K562 (cell line): Measurements from ENCODE around the gene TAF4. TPM values are rescaled to one million over a fixed set of nuclear protein-coding genes. Genes with fewer than 3 reads are reported as not detected.

Source experiments
- ATAC-seq: fragments of 200-7000 bp; cut with Tn5 transposase; 3 replicates; pipeline ENCODE4 v1.9.1; 2020; ENCODE audit warnings: moderate library complexity
- BruUV-seq: library from RNA; stranded (reverse); fragments of 400-500 nt; replicated peaks from 2 replicates; lab custom pipeline; 2021; lab: Mats Ljungman, UMichigan
- CTCF ChIA-PET: fragments of 300-600 bp; formaldehyde crosslinking; extraction: SDS; loops from one replicate; lab custom pipeline; 2021; ENCODE audit warnings: low intra/inter-chr PET ratio; lab: Yijun Ruan, JAX
- POLR2A ChIA-PET: fragments of 300-600, 350-650 bp; sonication (Branson Sonifier 250); formaldehyde crosslinking; extraction: SDS; loops from one replicate; lab custom pipeline; 2021; ENCODE audit warnings: antibody characterized with exemption, inconsistent platforms; lab: Yijun Ruan, JAX
- DNase-seq, 4 experiments: peaks; one replicate each; pipeline versions ENCODE4 v3.0.0 to v3.0.0-alpha.2; 2011 to 2018; ENCODE audit warnings: low spot score in 3 of 4, mixed read lengths in 3 of 4; ENCODE audit errors: extremely low read depth in 1 of 4
- FAIRE-seq: peaks from 2 replicates; lab custom pipeline; 2011; peaks lifted over from hg19 to GRCh38; lab: Jason Lieb, UNC
- H2AFZ ChIP-seq: 2 replicates; pipeline ENCODE4 v1.6.0; 2011; ENCODE audit warnings: low read depth, low read length, control low read depth, inconsistent platforms
- H3K27ac ChIP-seq: fragments of 200-600 bp; 3 replicates; pipeline ENCODE4 v1.8.0; 2011; ENCODE audit warnings: low read depth, mild to moderate bottlenecking, control low read depth, inconsistent platforms, low read length, moderate library complexity, mixed read lengths; ENCODE audit errors: extremely low read depth
- H3K27me3 ChIP-seq, 2 experiments: fragments of 300-600 bp in 1 of 2; 2 replicates in 1 of 2; 3 replicates in 1 of 2; pipeline versions ENCODE4 v1.6.0 to v1.8.0; 2011; ENCODE audit warnings: inconsistent platforms in 2 of 2, low read length in 2 of 2, mild to moderate bottlenecking in 1 of 2, mixed read lengths in 1 of 2, moderate library complexity in 1 of 2; ENCODE audit not compliant: control insufficient read depth in 2 of 2, insufficient read depth in 2 of 2
- H3K36me3 ChIP-seq: fragments of 300-600 bp; 3 replicates; pipeline ENCODE4 v1.8.0; 2011; ENCODE audit warnings: mild to moderate bottlenecking, low read length, inconsistent platforms; ENCODE audit not compliant: control insufficient read depth, insufficient read depth
- H3K4me1 ChIP-seq, 2 experiments: fragments of 200-600 bp in 1 of 2; replicated peaks in 1 of 2; 2 replicates in 1 of 2; 3 replicates in 1 of 2; pipeline versions ENCODE4 v1.5.1 to v1.8.0; 2011; ENCODE audit warnings: inconsistent platforms in 2 of 2, low read length in 2 of 2, mild to moderate bottlenecking in 1 of 2, mixed read lengths in 1 of 2, moderate library complexity in 1 of 2; ENCODE audit not compliant: control insufficient read depth in 2 of 2, insufficient read depth in 2 of 2
- H3K4me2 ChIP-seq: 2 replicates; pipeline ENCODE4 v1.6.1; 2011; ENCODE audit warnings: low read length, control low read depth, inconsistent platforms, mixed read lengths; ENCODE audit not compliant: insufficient read depth
- H3K4me3 ChIP-seq: fragments of 200-600 bp; sonication (generic), shearing (Covaris generic); 2 replicates; pipeline ENCODE4 v1.5.1; 2016; ENCODE audit warnings: control low read depth, inconsistent platforms
- H3K79me2 ChIP-seq: fragments of 200-600 bp; 3 replicates; pipeline ENCODE4 v1.8.0; 2011; ENCODE audit warnings: low read length, inconsistent platforms; ENCODE audit not compliant: control insufficient read depth, insufficient read depth
- H3K9ac ChIP-seq, 2 experiments: 2 replicates each; pipeline versions ENCODE4 v1.6.0 to v1.6.1; 2011; ENCODE audit warnings: low read depth in 2 of 2, low read length in 2 of 2, control low read depth in 1 of 2, inconsistent platforms in 1 of 2, mild to moderate bottlenecking in 1 of 2, mixed read lengths in 1 of 2; ENCODE audit not compliant: insufficient read depth in 1 of 2
- H3K9me1 ChIP-seq: one replicate; pipeline ENCODE4 v1.6.0; 2011; ENCODE audit warnings: inconsistent platforms, mild to moderate bottlenecking, low read length, moderate library complexity; ENCODE audit not compliant: control insufficient read depth, insufficient read depth
- H3K9me3 ChIP-seq: replicated peaks from 2 replicates; pipeline ENCODE4 v1.5.1; 2011; ENCODE audit warnings: low read depth, low read length, inconsistent platforms; ENCODE audit not compliant: control insufficient read depth, insufficient read depth
- H4K20me1 ChIP-seq: replicated peaks from 2 replicates; pipeline ENCODE4 v1.6.1; 2011; ENCODE audit warnings: low read length, inconsistent platforms, mixed read lengths; ENCODE audit not compliant: control insufficient read depth, insufficient read depth
- ARNT ChIP-seq, 2 experiments: fragments of 450-650 bp; IDR thresholded peaks; 2 replicates each; pipeline ENCODE4 v1.6.1; 2016; ENCODE audit warnings: mild to moderate bottlenecking in 1 of 2
- MAZ ChIP-seq, 2 experiments: fragments of 450-650 bp in 1 of 2; sonication (generic) in 1 of 2; formaldehyde crosslinking; IDR thresholded peaks in 1 of 2; conservative IDR thresholded peaks in 1 of 2; 2 replicates each; pipeline versions ENCODE4 v1.4.0 to v1.5.0; 2020; ENCODE audit warnings: mild to moderate bottlenecking in 1 of 2, missing genetic modification reagents in 1 of 2
- NBN ChIP-seq: fragments of 450-650 bp; IDR thresholded peaks from 2 replicates; pipeline ENCODE4 v1.6.1; 2016; ENCODE audit warnings: low read depth, mild to moderate bottlenecking
- REST ChIP-seq, 2 experiments: fragments of 450-650 bp; formaldehyde crosslinking in 1 of 2; IDR thresholded peaks; 2 replicates each; pipeline versions ENCODE4 v1.4.0 to v1.6.1; 2014 to 2020; ENCODE audit warnings: mild to moderate bottlenecking in 2 of 2, borderline replicate concordance in 1 of 2, low read depth in 1 of 2
- SUPT5H ChIP-seq: fragments of 450-650 bp; IDR thresholded peaks from 2 replicates; pipeline ENCODE4 v1.6.1; 2016
- YY1 ChIP-seq, 3 experiments: IDR thresholded peaks; 2 replicates each; pipeline ENCODE4 v1.6.1; 2011; ENCODE audit warnings: low read length in 2 of 3, mild to moderate bottlenecking in 2 of 3, moderate library complexity in 2 of 3, borderline replicate concordance in 1 of 3, control low read depth in 1 of 3, low read depth in 1 of 3; ENCODE audit not compliant: insufficient read depth in 3 of 3, insufficient replicate concordance in 2 of 3, control insufficient read depth in 1 of 3, insufficient read length in 1 of 3; ENCODE audit errors: extremely low read depth in 1 of 3
- ZNF146 ChIP-seq: IDR thresholded peaks from one replicate; pipeline ENCODE4 v1.6.1; 2018; ENCODE audit warnings: missing compliant biosample characterization; ENCODE audit not compliant: unreplicated experiment
- ZNF75A ChIP-seq: fragments of 450-650 bp; formaldehyde crosslinking; IDR thresholded peaks from 2 replicates; pipeline ENCODE4 v1.4.0; 2020; ENCODE audit warnings: mild to moderate bottlenecking
- ZNF780A ChIP-seq: fragments of 250-450 bp; sonication (Bioruptor Pico); IDR thresholded peaks from 2 replicates; pipeline ENCODE4 v1.5.0; 2021; ENCODE audit warnings: mild to moderate bottlenecking
- WGBS: fragments of 100-300 bp; shearing (Covaris generic); methylation state at CpG from one replicate; pipeline ENCODE4 v1.1.6; 2016; ENCODE audit warnings: low coverage, mixed read lengths; ENCODE audit not compliant: insufficient coverage; ENCODE audit errors: missing lambda C conversion rate; 5-methylcytosine and 5-hydroxymethylcytosine counted together
- in situ Hi-C: fragments of 300-500 bp; cut with MboI; formaldehyde crosslinking; loops from 4 replicates; pipeline ENCODE4 v1.15.0; 2018; ENCODE audit warnings: inconsistent platforms, mixed read lengths
- intact Hi-C: fragments of 100-400 bp; cut with micrococcal nuclease; formaldehyde crosslinking; loops from 2 replicates; pipeline ENCODE4 v1.14.2; 2022
- polyA plus RNA-seq, 8 experiments: library from polyadenylated mRNA; depleted of rRNA in 4 of 8; stranded (reverse) in 5 of 8; unstranded in 3 of 8; fragments of >200 nt; fragmentation: Nextera tagmentation in 2 of 8; fragmentation: Illumina TruSeq in 1 of 8; extraction: Ambion mirVana in 2 of 8; extraction: Trizol in 1 of 8; gene quantifications; 2 replicates each; pipeline versions ENCODE4 v1.2.1 to v1.2.3, GENCODE V29; 2011 to 2014; ENCODE audit warnings: inconsistent platforms in 1 of 8, missing spikeins in 1 of 8
- total RNA-seq, 7 experiments: library from RNA; depleted of rRNA in 6 of 7; stranded (reverse); fragments of >200 nt in 6 of 7; fragmentation: Illumina TruSeq in 2 of 7; extraction: Trizol in 2 of 7; gene quantifications; 2 replicates each; pipeline versions ENCODE4 v1.2.1 to v1.2.3, GENCODE V29; 2011 to 2021; ENCODE audit warnings: low replicate concordance in 1 of 7
- TF ChIP-seq, protein P1 (sequence below), 2 experiments: IDR thresholded peaks; 2 replicates each; pipeline ENCODE4 v1.6.1; 2011; ENCODE audit warnings: borderline replicate concordance in 1 of 2, control low read depth in 1 of 2, low read depth in 1 of 2, low read length in 1 of 2, mild to moderate bottlenecking in 1 of 2, mixed read lengths in 1 of 2, moderate library complexity in 1 of 2; ENCODE audit not compliant: insufficient read depth in 1 of 2, insufficient read length in 1 of 2, poor library complexity in 1 of 2, severe bottlenecking in 1 of 2; ENCODE audit errors: extremely low read depth in 1 of 2

Gene TAF4
- total and polyA plus RNA-seq, 9 of the 15 experiments (the other 6 are each of a cell fraction or from before 2014, with no cell fraction given) = 0.44 to 28.3 (median 5.6) TPM

DNA sequence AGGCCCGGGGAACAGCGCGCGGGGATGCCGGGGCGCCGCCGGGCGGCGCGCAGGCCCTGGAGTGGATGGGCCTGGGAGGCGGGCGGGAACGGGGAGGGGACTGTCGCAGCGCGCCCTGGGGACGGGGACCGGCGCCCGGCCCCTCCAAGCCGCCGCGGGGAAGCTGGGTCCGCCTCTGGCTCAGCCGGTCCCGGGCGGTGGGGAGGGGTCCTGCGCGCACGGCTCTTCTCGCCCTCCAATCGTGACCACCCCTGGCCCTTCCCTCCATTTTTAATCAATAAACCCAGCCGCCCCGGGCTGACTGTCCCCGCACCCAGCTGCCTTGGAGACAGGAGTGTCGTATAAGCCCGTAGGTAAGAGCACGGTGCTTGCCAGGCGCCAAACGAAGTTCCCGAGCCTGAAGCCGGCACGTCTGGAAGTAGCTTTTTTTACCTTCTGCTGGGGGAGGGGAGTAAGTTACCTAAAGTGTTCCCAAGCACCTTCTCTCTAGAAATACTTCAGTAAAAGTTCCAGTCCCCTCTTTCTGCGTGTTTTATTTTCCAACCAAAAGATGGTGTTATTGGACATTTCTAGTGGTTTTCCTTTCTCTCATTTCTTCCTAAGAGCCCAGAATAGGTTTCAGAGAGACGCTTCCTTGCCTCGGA, 780 bp upstream of the TAF4 start:
- Histone ChIP-seq H3K4me1 (peaks cover 19 to 33% of the 10 kb centered on the region in 2 experiments), H3K4me3 (peak overlapping the region; percentile 44), H3K9me1 (peaks cover 12% of the 10 kb centered on the region), H3K9ac (peak overlapping the region; percentile 71 to 92), H2AFZ (peak overlapping the region; percentile 93), H3K27me3 (no peaks in the 10 kb centered on the region; a peak in 1 of 5 replicates), H3K4me2 (peak overlapping the region; percentile 75), H4K20me1 (peaks cover 28% of the 10 kb centered on the region), H3K27ac (peak overlapping the region; percentile 79), H3K36me3 (peaks cover 27% of the 10 kb centered on the region), H3K9me3 (no peaks in the 10 kb centered on the region; the same call in 1 of the 2 replicates), H3K79me2 (peaks cover 31% of the 10 kb centered on the region)
- ChIA-PET CTCF (no interaction called here), POLR2A (interaction anchor here (0.6 to 1.9 kb wide), 20 partner anchors 12 to 399 kb away, joined by 3 to 14 read pairs (median 4); no protein-coding TSS in a partner anchor)
- no TSS peak for BruUV-seq
- no peak for FAIRE-seq
- in situ Hi-C loops (no loop called here), intact Hi-C loops (loop anchor here (5.0 kb wide), 2 partner anchors 56 to 76 kb away; partner anchors contain the start of genes LSM14B, PSMA7 and SS18L1)
- 4% methylated on average over 23 of the region's 47 CpGs for WGBS
- peak; percentile 70 for ATAC-seq
- DNase-seq = peak; percentile 58 to 76 (median 72)
- TF ChIP-seq ZNF75A (CRISPR knock-in tag) (no peak), MAZ (CRISPR knock-in tag; conservative IDR thresholded peaks at IDR 0.05 in 1 of 2, IDR thresholded peaks at IDR 0.05 in 1 of 2) (0 out of 4 replicates have a peak, but pooled peaks of 1 of the 2 experiments have one; percentile 20), ARNT (IDR thresholded peaks at IDR 0.05) (peak in 1 of 2 experiments; percentile 62; a peak in 1 of 4 replicates), REST (IDR thresholded peaks at IDR 0.05; ENCODE audit: borderline replicate concordance) (no peak), REST (CRISPR knock-in tag; IDR thresholded peaks at IDR 0.05; ENCODE audit: low read depth) (peak; percentile 61; the same call in 1 of the 2 replicates), ZNF146 (CRISPR knock-in tag) (no peak), YY1 (IDR thresholded peaks at IDR 0.05; ENCODE audit: borderline replicate concordance in 1 of 3, control insufficient read depth in 1 of 3, extremely low read depth in 1 of 3, insufficient read depth in 3 of 3, insufficient read length in 1 of 3, insufficient replicate concordance in 2 of 3, low read depth in 1 of 3, low read length in 2 of 3) (peak in 1 of 3 experiments; percentile 71), ZNF780A (CRISPR knock-in tag) (no peak), NBN (0 out of 2 replicates have a peak, but pooled peaks have one; percentile 37), SUPT5H (peak; percentile 22; the same call in 1 of the 2 replicates)
- TF ChIP-seq, protein P1, sequence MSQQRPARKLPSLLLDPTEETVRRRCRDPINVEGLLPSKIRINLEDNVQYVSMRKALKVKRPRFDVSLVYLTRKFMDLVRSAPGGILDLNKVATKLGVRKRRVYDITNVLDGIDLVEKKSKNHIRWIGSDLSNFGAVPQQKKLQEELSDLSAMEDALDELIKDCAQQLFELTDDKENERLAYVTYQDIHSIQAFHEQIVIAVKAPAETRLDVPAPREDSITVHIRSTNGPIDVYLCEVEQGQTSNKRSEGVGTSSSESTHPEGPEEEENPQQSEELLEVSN (IDR thresholded peaks at IDR 0.05; ENCODE audit: borderline replicate concordance in 1 of 2, extremely low read depth in 1 of 2, insufficient read depth in 1 of 2, insufficient read length in 1 of 2, low read depth in 1 of 2, low read length in 1 of 2, poor library complexity in 1 of 2, severe bottlenecking in 1 of 2) = peak; percentile 21 to 28
